Mononuclear cell (primary cell): ENCODE data around the gene ZNF428. TPM values are rescaled to one million over a fixed set of nuclear protein-coding genes. Genes with fewer than 3 reads are reported as not detected.
"Not testable (repeated sequence)": the region's sequence is repeated elsewhere in the genome, so short reads cannot be mapped to it uniquely, and the experiment has no call there.

Experiments
- H3K27me3 ChIP-seq: 2 replicates; pipeline ENCODE4 v1.6.0; 2011; ENCODE audit warnings: low read length, control low read depth; ENCODE audit not compliant: insufficient read depth
- H3K4me1 ChIP-seq: 2 replicates; pipeline ENCODE4 v1.5.1; 2011; ENCODE audit warnings: mild to moderate bottlenecking, low read length, control low read depth; ENCODE audit not compliant: insufficient read depth
- H3K4me3 ChIP-seq: 2 replicates; pipeline ENCODE4 v1.5.1; 2011; ENCODE audit warnings: mild to moderate bottlenecking, low read length, moderate library complexity
- H3K9me3 ChIP-seq: 2 replicates; pipeline ENCODE4 v1.5.1; 2011; ENCODE audit warnings: low read depth, mild to moderate bottlenecking, control low read depth, low read length
- total RNA-seq: library from RNA; depleted of rRNA; stranded (reverse); fragments of >200 nt; gene quantifications from one replicate; pipeline ENCODE4 v1.2.3, GENCODE V29; 2012

ZNF428 gene
- total RNA-seq, 1 donor, result 22.5 TPM

DNA sequence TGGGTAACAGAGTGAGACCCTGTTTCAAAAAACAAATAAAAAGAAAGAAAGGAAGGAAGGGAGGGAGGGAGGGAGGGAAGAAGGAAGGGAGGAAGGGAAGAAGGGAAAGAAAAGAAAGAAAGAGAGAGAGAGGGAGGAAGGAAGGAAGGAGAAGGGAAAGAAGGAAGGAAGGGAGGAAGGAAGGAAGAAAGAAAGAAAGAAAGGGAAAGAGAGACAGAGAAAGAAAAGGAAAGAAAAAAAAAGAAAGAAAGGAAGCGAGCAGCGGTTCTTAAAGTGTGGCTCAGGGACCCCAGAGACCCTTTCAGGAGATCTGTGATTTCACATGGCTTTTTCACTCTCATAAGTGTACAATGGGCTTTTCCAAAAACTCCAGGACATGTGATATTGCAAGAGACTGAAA is 30.1 kb upstream of the ZNF428 start:
- H3K4me3 ChIP-seq, result no peak overlapping the region
- H3K4me1 ChIP-seq, result no peaks in the 10 kb centered on the region
- H3K27me3 ChIP-seq, result no peaks in the 10 kb centered on the region
- no peaks in the 10 kb centered on the region for H3K9me3 ChIP-seq

DNA sequence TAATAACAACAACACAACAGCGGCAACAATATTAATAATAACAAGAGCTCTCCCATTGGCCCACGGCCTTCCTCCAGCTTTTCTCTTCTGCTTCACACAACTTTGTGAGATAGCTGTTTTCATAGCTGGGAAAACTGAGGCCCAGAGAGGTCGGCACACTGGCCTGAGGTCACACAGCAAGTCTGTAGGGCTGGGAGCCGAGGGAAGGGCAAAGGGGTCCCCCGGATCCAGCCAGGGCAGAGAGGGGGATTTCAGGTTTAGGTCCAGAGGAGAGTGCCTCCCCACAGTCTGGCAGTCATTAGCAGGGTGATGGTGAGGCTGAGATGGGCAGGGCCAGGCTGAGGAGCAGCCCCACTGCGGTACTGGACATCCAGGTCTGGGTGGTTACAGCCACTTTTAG is 29.2 kb upstream of the ZNF428 start:
- H3K4me1 ChIP-seq, result no peaks in the 10 kb centered on the region

DNA sequence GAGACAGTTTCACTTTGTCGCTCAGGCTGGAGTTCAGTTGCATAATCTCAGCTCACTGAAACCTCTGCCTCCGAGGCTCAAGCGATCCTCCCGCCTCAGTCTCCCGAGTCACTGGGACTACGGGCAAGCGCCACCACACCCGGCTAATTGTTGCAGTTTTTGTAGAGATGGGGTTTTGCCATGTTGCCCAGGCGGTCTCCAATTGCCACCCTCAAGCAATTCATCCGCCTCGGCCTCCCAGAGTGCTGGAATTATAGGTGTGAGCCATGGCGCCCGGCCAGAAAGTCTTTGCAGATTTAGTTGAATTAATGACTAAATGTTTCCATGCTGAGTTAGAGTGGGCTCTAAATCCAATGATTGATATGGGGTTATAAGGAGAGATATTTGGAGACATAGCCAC is 24.8 kb upstream of the ZNF428 start:
- Histone ChIP-seq H3K27me3 (peaks cover 12% of the 10 kb centered on the region), H3K9me3 (no peaks in the 10 kb centered on the region), H3K4me3 (no peak overlapping the region), H3K4me1 (peaks cover 5% of the 10 kb centered on the region)

More for the DNA sequence above, 29.2 kb upstream of the ZNF428 start:
- H3K27me3 ChIP-seq, result no peaks in the 10 kb centered on the region
- no peaks in the 10 kb centered on the region for H3K9me3 ChIP-seq
- no peak overlapping the region for H3K4me3 ChIP-seq

DNA sequence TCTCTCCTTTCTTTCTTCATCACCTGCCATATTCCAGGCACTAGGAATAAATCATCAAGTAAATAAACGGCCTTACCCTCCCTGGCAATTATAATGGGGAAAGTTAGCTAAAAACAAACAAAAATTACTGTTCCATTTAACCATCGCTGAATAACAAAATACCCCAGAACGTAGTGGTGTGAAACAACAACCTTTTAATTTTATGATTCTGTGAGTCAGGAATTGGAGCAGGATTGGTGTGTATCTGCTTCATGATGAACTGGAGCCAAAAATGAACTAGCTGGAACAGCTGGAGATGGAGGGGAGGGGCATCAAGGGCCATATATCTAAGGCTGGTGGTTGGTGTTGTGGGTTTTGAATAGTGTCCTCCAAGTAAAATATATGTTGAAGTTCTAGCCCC is 23.9 kb upstream of the ZNF428 start:
- Histone ChIP-seq H3K27me3 (peaks cover 21% of the 10 kb centered on the region), H3K4me3 (no peak overlapping the region), H3K9me3 (no peaks in the 10 kb centered on the region), H3K4me1 (peaks cover 14% of the 10 kb centered on the region)

DNA sequence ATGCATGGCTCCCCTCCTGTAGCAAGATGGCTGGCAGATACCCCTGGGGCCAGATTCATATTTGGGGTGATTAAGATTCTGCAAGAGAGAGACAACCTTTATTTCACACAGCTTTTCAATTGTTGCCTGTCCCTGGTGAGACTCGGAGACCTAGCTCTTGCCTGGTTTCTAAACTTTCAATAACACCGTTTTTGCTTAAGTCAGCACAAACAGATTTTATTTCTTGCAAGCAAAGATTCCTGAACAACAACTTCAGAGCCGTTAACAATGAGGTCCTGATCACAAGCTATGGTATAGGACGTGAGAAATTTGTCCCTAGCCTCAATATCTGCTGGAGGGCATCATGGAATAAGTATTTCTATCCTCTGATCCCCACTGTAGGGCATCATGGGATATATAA is 23.1 kb upstream of the ZNF428 start:
- Histone ChIP-seq H3K4me3 (no peak overlapping the region), H3K9me3 (no peaks in the 10 kb centered on the region), H3K4me1 (peaks cover 15% of the 10 kb centered on the region), H3K27me3 (peaks cover 29% of the 10 kb centered on the region)

DNA sequence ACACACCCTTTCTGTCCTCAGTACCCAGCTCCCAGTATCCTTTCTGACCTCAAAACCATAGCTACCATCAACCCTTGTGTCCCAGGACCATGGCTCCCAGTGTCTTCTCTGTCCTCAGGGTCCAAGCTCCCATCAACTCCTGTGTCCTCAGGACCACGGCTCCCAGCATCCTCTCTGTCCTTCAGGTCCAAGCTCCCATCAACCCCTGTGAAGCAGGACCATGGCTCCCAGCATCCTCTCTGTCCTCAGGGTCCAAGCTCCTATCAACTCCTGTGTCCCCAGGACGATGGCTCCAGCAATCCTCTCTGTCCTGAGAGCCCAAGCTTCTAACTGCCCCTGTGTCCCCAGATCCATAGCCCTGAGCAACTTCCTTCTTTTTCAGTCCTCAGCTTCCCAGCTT is 21.9 kb upstream of the ZNF428 start:
- Histone ChIP-seq H3K27me3 (peaks cover 36% of the 10 kb centered on the region), H3K9me3 (no peaks in the 10 kb centered on the region), H3K4me1 (peaks cover 15% of the 10 kb centered on the region), H3K4me3 (no peak overlapping the region)

DNA sequence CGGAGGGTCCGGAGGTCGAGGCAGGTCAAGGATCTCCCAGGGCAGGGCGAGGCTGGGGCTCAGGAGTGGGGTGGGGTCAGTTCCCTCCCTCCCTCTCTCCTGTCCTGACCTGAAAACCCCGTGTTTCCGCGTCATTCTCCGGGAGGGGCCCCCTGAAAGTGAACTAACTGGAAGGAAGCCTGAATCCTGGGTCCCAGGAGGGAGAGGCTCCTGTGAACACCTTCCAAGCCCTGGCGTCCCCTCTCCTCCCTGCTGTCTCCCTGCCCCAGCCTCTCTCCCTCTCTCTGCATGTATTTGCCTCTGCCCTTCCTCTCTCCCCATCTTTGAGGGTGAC is 21.0 kb upstream of the ZNF428 start:
- Histone ChIP-seq H3K4me3 (peak overlapping the region; percentile 12), H3K27me3 (peaks cover 38% of the 10 kb centered on the region), H3K4me1 (peaks cover 15% of the 10 kb centered on the region), H3K9me3 (no peaks in the 10 kb centered on the region)

DNA sequence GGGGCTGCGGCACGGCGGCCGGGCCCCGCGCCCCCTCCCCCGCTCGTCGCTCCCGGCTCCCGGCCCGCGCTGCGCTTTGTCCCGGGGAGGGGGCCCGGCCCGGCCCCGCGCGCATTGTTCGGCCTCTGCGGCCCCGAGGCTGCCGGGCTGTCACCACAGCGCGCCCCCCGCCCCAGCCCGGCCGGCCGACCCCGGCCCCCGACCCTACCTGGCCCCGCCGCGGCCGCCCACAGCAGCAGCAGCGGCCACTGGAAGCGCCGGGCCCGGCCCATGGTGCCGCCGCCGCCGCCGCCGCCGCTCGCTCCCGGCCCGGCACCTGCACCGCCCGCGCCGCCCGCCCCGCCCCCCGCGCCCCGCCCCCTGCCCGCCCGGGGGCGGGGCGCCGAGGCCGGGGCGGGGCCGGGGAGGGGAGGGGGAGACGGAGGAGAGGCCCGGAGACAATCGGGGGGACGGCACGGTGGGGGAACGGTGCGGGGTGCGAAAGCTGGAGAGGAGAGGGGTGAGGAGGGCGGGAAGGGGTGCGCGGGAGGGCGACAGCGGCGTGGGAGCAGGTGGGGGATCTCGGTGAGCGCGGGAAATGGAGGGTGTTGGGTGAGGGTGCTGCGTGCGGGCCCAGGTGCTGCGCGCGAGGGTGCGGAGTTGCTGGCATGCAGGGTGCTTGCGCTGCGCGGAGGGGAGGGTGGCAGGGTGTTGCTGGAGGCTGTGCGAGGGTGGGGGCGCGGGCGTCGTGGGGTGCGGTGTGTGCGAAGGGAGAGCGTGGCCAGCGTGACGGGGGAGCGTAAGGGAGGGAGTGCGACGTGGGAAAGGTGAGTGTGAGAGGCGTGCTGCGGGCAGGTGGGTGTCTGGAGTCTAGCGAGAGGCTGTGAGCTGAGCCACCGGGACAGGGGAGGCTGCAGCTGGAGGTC is 20.3 kb upstream of the ZNF428 start, which contains the start of gene CADM4:
Gene CADM4, minus strand, starts transcription at position 332 of the 905 bp plus-strand sequence. Its CDS starts 60 bp downstream, at position 272.
- peak within 1 kb of the TSS; percentile 12 for H3K4me3 ChIP-seq
- H3K4me1 ChIP-seq, result peaks cover 15% of the 10 kb centered on the region
- peaks cover 38% of the 10 kb centered on the region for H3K27me3 ChIP-seq
- no peaks in the 10 kb centered on the region for H3K9me3 ChIP-seq

DNA sequence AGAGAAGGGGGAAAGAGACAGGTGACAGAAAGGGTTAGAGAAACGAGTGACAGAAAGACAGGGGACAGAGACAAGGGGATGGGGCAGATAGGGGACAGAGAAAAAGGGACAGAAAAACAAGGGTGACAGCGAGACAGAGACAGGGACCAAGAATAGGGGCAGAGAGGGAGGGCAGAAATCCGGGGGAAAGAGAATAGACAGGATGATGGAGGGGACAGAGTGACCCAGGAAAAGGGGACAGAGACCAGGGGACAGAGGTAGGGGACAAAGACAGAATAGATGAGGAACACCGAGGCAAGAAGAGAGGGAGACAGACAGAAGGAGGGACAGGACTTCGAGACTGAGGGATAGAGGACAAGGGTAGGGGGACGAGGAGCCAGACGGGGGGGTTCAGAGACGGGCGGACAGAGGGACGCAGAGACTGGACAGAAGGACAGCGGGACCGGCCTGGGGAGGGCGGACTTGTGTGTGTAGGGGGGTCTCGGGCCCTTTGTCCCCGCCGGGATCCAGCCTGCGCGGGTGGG is 19.6 kb upstream of the ZNF428 start:
- H3K9me3 ChIP-seq, result no peaks in the 10 kb centered on the region

DNA sequence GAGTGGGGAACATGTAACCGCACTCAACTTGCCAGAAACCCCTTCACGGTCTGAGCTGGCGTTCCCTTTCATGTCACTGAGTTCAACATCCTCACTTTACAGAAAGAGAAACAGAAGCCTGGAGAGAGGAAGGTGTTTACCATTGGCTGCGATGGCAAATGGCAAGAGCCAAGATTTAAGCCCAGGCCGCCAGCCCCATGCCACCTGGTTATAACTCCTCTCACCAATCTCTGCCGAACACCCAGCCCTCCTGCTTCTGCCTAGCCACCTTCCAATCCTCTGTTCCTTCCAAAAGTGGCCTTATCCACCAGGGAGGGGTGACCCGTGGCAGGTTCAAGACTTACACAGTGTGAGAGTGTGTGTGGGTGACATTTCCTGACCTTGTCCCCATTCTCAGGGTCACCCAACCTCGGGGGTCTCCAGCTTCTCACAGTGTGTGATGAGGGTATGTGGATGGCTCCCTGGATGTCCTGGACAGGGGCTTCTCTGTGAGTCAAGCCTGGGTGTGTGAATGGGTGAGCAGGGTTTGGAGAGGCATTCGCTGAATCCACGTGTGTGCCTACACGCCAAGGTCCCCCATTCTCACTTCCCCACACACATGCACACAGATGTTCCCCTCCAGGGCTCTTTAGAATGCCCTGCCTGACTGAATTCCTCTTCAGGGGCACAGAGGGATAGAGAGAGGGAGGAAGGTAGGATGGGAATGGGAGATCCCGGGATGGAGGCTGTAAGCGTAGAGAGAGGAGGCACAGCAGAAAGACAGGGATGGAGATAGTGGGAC is 19.0 kb upstream of the ZNF428 start:
- peaks cover 15% of the 10 kb centered on the region for H3K4me1 ChIP-seq
- no peak overlapping the region for H3K4me3 ChIP-seq
- peaks cover 38% of the 10 kb centered on the region for H3K27me3 ChIP-seq
- no peaks in the 10 kb centered on the region for H3K9me3 ChIP-seq

More for the DNA sequence above, 19.6 kb upstream of the ZNF428 start:
- Histone ChIP-seq H3K4me1 (peaks cover 15% of the 10 kb centered on the region), H3K27me3 (peaks cover 38% of the 10 kb centered on the region), H3K4me3 (no peak overlapping the region)

DNA sequence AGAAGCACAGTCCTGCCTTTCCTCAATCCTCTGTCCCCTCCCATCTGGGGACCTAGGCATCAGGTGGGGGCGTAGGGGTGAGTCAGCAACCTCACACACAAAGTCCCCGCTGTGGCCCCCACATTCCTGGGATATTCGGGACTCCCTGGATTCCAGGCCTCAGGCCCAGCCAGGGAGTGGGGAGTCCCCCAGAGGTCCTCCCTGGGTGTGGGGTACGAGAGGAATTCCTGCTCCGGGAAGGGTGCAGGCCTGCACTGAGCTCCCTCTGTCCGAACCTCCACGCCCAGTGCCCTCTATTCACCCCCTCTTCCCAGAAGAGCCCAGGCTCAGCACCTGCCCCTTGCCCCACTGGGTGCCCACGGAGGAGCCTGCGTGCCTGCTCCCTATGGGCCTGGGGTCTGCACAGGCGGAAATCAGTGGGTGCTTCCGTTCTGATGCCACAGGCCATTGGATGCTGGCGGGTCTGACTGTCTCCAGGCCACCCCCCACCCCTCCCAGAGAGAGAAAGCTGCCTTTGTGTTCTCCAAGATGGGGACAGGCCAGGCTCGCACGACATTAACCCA is 16.8 kb upstream of the ZNF428 start:
- peaks cover 15% of the 10 kb centered on the region for H3K4me1 ChIP-seq
- H3K9me3 ChIP-seq, result no peaks in the 10 kb centered on the region
- H3K4me3 ChIP-seq, result no peak overlapping the region
- H3K27me3 ChIP-seq, result peaks cover 36% of the 10 kb centered on the region

DNA sequence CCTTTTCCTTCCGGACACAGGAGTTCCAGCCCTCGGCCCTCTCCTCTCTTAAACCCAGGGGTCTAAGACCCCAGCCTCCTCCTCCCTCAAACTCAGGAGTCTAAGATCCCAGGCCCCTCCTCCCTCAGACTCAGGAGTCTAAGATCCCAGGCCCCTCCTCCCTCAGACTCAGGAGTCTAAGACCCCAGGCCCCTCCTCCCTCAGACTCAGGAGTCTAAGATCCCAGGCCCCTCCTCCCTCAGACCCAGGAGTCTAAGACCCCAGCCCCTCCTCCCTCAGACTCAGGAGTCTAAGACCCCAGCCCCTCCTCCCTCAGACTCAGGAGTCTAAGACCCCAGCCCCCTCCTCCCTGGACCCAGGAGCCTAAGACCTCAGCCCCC is 16.1 kb upstream of the ZNF428 start:
- Histone ChIP-seq H3K4me1 (peaks cover 15% of the 10 kb centered on the region), H3K27me3 (peaks cover 32% of the 10 kb centered on the region)
- not testable (repeated sequence) for H3K4me3 ChIP-seq, H3K9me3 ChIP-seq

DNA sequence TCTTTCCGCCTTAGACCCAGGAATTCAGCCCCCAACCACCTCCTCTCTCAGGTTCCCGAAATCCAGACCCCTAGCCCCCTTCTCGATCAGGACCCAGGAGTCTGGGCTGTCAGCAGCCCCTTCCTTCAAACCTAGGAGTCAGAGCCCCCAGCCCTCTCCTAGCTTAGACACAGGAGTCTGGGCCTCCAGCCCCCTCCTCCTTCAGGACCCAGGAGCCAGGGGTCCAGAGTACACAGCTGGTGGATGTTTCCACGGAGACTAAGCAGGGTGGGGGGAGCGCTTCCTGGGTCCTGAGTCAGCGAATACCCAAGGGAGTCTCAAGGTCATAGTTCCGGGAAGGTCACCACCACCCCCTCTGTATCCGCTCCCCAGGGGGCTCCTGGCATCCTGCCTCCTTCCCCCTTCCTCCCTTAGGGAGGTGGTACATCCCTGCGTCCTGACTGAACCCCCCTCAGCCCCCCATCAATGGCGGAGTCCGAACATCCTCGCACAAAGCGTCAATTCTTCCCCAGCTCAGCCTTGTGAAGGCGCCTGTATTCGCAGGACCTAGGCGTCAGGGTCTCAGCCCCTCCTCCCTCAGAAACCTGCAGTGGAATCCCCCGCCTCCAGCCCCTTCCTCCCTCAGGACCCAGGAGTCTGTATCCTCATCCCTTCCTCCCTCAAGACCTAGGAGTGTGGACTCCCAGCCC is 15.6 kb upstream of the ZNF428 start:
- H3K4me1 ChIP-seq, result peaks cover 11% of the 10 kb centered on the region
- no peak overlapping the region for H3K4me3 ChIP-seq
- H3K27me3 ChIP-seq, result peaks cover 27% of the 10 kb centered on the region
- H3K9me3 ChIP-seq, result no peaks in the 10 kb centered on the region

DNA sequence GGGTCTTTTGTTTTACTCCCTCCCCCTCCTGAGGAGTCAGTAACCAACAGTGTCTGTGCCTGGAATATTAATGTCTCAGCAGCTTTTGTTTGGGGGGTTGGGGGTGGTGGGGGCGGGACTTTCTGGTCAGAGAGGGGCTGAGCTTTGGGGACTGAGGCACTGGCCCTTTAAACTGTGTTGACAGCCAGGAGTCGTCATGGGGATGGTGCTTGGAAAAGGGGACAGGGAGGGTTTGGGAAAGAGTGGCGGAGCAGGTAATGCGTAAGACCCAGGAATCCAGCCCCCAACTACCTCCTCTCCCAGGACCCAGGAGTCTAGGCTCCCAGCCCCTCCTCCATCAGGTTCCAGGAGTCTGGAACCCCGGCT is 15.1 kb upstream of the ZNF428 start:
- Histone ChIP-seq H3K4me1 (peaks cover 11% of the 10 kb centered on the region), H3K4me3 (no peak overlapping the region), H3K27me3 (peaks cover 27% of the 10 kb centered on the region), H3K9me3 (no peaks in the 10 kb centered on the region)
